HUES48 (cell line): Measurements from ENCODE around the gene MYPN.
"Not testable (repeated sequence)": the region's sequence is repeated elsewhere in the genome, so short reads cannot be mapped to it uniquely, and the experiment has no call there.

Source experiments
- H3K27ac ChIP-seq: one replicate; pipeline ENCODE4 v1.7.0; 2013; ENCODE audit warnings: low read depth, low read length, inconsistent platforms
- H3K27me3 ChIP-seq: 2 replicates; pipeline ENCODE4 v1.6.1; 2013; ENCODE audit warnings: mild to moderate bottlenecking, low read length; ENCODE audit not compliant: control insufficient read depth, insufficient read depth
- H3K36me3 ChIP-seq: 2 replicates; pipeline ENCODE4 v1.6.1; 2013; ENCODE audit warnings: low read length; ENCODE audit not compliant: control insufficient read depth, insufficient read depth
- H3K4me1 ChIP-seq: 2 replicates; pipeline ENCODE4 v1.6.1; 2013; ENCODE audit warnings: mild to moderate bottlenecking, low read length; ENCODE audit not compliant: control insufficient read depth, insufficient read depth
- H3K4me3 ChIP-seq: 2 replicates; pipeline ENCODE4 v1.5.1; 2013; ENCODE audit warnings: mild to moderate bottlenecking, low read depth, low read length
- H3K9ac ChIP-seq: 2 replicates; pipeline ENCODE4 v1.6.1; 2013; ENCODE audit warnings: mild to moderate bottlenecking, low read depth, low read length, moderate library complexity
- H3K9me3 ChIP-seq: 2 replicates; pipeline ENCODE4 v1.6.1; 2013; ENCODE audit warnings: low read length; ENCODE audit not compliant: control insufficient read depth, insufficient read depth

The MYPN gene

GRCh38 chr10:68195776-68196175, 86.5 kb downstream of the MYPN start:
- not testable (repeated sequence) for H3K9me3 ChIP-seq

GRCh38 chr10:68196701-68197100, 87.4 kb downstream of the MYPN start:
- H3K4me1 ChIP-seq: no peaks in the 10 kb centered on the region
- H3K4me3 ChIP-seq: no peak overlapping the region
- no peak overlapping the region for H3K9ac ChIP-seq
- no peaks in the 10 kb centered on the region for H3K36me3 ChIP-seq
- no peak overlapping the region for H3K27ac ChIP-seq
- no peaks in the 10 kb centered on the region for H3K27me3 ChIP-seq
- H3K9me3 ChIP-seq: no peaks in the 10 kb centered on the region

More at GRCh38 chr10:68195776-68196175, 86.5 kb downstream of the MYPN start:
- not testable (repeated sequence) for H3K27ac ChIP-seq, H3K27me3 ChIP-seq, H3K36me3 ChIP-seq, H3K4me1 ChIP-seq, H3K4me3 ChIP-seq, H3K9ac ChIP-seq

- no peaks in the 10 kb centered on the region for H3K27me3 ChIP-seq
- H3K4me3 ChIP-seq: no peak overlapping the region
- H3K9ac ChIP-seq: no peak overlapping the region
- H3K4me1 ChIP-seq: no peaks in the 10 kb centered on the region
- H3K27ac ChIP-seq: no peak overlapping the region
- H3K36me3 ChIP-seq: no peaks in the 10 kb centered on the region
- H3K9me3 ChIP-seq: no peaks in the 10 kb centered on the region
Measured at GRCh38 chr10:68202960-68203353, 93.7 kb downstream of the MYPN start.

GRCh38 chr10:68208424-68209042, 99.2 kb downstream of the MYPN start:
- Histone ChIP-seq H3K4me1 (no peaks in the 10 kb centered on the region), H3K36me3 (no peaks in the 10 kb centered on the region), H3K9ac (no peak overlapping the region), H3K4me3 (no peak overlapping the region), H3K27ac (no peak overlapping the region), H3K27me3 (no peaks in the 10 kb centered on the region), H3K9me3 (no peaks in the 10 kb centered on the region)

- Histone ChIP-seq H3K36me3 (no peaks in the 10 kb centered on the region), H3K27me3 (no peaks in the 10 kb centered on the region), H3K4me1 (no peaks in the 10 kb centered on the region), H3K27ac (no peak overlapping the region), H3K4me3 (no peak overlapping the region), H3K9me3 (no peaks in the 10 kb centered on the region), H3K9ac (no peak overlapping the region)
Measured at GRCh38 chr10:68211669-68212068, 102.4 kb downstream of the MYPN start.

GRCh38 chr10:68212721-68213352, 103.5 kb downstream of the MYPN start:
- H3K36me3 ChIP-seq: no peaks in the 10 kb centered on the region
- no peak overlapping the region for H3K4me3 ChIP-seq
- H3K4me1 ChIP-seq: no peaks in the 10 kb centered on the region
- no peaks in the 10 kb centered on the region for H3K9me3 ChIP-seq
- H3K27me3 ChIP-seq: no peaks in the 10 kb centered on the region
- no peak overlapping the region for H3K27ac ChIP-seq
- H3K9ac ChIP-seq: no peak overlapping the region

- Histone ChIP-seq H3K4me1 (no peaks in the 10 kb centered on the region), H3K4me3 (no peak overlapping the region), H3K9ac (no peak overlapping the region), H3K36me3 (no peaks in the 10 kb centered on the region), H3K27ac (no peak overlapping the region), H3K27me3 (no peaks in the 10 kb centered on the region), H3K9me3 (no peaks in the 10 kb centered on the region)
Measured at GRCh38 chr10:68218786-68219185, 109.5 kb downstream of the MYPN start.

GRCh38 chr10:68221196-68221595, 111.9 kb downstream of the MYPN start:
- Histone ChIP-seq H3K27ac (no peak overlapping the region), H3K27me3 (no peaks in the 10 kb centered on the region), H3K9me3 (no peaks in the 10 kb centered on the region), H3K4me1 (no peaks in the 10 kb centered on the region), H3K9ac (no peak overlapping the region), H3K36me3 (no peaks in the 10 kb centered on the region), H3K4me3 (no peak overlapping the region)

GRCh38 chr10:68222391-68222790, 113.1 kb downstream of the MYPN start:
- no peak overlapping the region for H3K27ac ChIP-seq
- H3K9me3 ChIP-seq: no peaks in the 10 kb centered on the region
- no peaks in the 10 kb centered on the region for H3K4me1 ChIP-seq
- H3K9ac ChIP-seq: no peak overlapping the region
- no peaks in the 10 kb centered on the region for H3K36me3 ChIP-seq
- H3K27me3 ChIP-seq: no peaks in the 10 kb centered on the region
- no peak overlapping the region for H3K4me3 ChIP-seq

GRCh38 chr10:68223535-68224165, 114.4 kb downstream of the MYPN start:
- H3K27ac ChIP-seq: no peak overlapping the region
- H3K27me3 ChIP-seq: no peaks in the 10 kb centered on the region
- H3K9me3 ChIP-seq: no peaks in the 10 kb centered on the region
- H3K9ac ChIP-seq: no peak overlapping the region
- H3K4me1 ChIP-seq: no peaks in the 10 kb centered on the region
- no peaks in the 10 kb centered on the region for H3K36me3 ChIP-seq
- no peak overlapping the region for H3K4me3 ChIP-seq

- Histone ChIP-seq H3K27ac (no peak overlapping the region), H3K27me3 (peaks cover 2% of the 10 kb centered on the region; the same call in 1 of the 2 replicates), H3K9me3 (no peaks in the 10 kb centered on the region), H3K9ac (no peak overlapping the region), H3K36me3 (no peaks in the 10 kb centered on the region), H3K4me3 (no peak overlapping the region), H3K4me1 (no peaks in the 10 kb centered on the region)
Measured at GRCh38 chr10:68224810-68225209, 115.5 kb downstream of the MYPN start.
